Colonic mucosa (tissue), 4 donors: ENCODE results near the gene ABCC3. TPM values are rescaled to one million over a fixed set of nuclear protein-coding genes. Genes with fewer than 3 reads are reported as not detected.

Experiments
- DNase-seq: peaks from one replicate; pipeline ENCODE4 v3.0.0-alpha.2; 2020
- H3K27ac ChIP-seq: fragments of 200-600 bp; one replicate; pipeline ENCODE4 v1.8.0; 2021
- H3K27me3 ChIP-seq: fragments of 200-600 bp; one replicate; pipeline ENCODE4 v1.8.0; 2021
- H3K36me3 ChIP-seq: fragments of 200-600 bp; one replicate; pipeline ENCODE4 v1.8.0; 2021
- H3K4me1 ChIP-seq: fragments of 200-600 bp; one replicate; pipeline ENCODE4 v1.8.0; 2021; ENCODE audit warnings: mild to moderate bottlenecking
- H3K4me3 ChIP-seq: fragments of 200-600 bp; one replicate; pipeline ENCODE4 v1.8.0; 2021
- H3K9ac ChIP-seq, 2 donors: one replicate each; pipeline ENCODE4 v1.7.0; 2013; ENCODE audit warnings: control low read depth in 2 of 2, low read depth in 2 of 2, low read length in 2 of 2
- H3K9me3 ChIP-seq: fragments of 200-600 bp; one replicate; pipeline ENCODE4 v1.8.0; 2021
- intact Hi-C: fragments of 100-400 bp; cut with DNase I; formaldehyde crosslinking; loops from one replicate; pipeline ENCODE4 v1.14.1; 2022
- total RNA-seq, 2 donors: library from RNA; stranded (reverse); fragmentation: NEBNext Ultra II Directional in 1 of 2; extraction: Animal tissue kit (Norgen Biotek cat#: 25700) in 1 of 2; gene quantifications; one replicate each; pipeline ENCODE4 v1.2.1, GENCODE V29; 2021
- TF ChIP-seq, protein P1 (sequence below): fragments of 200-600 bp; IDR thresholded peaks from one replicate; pipeline ENCODE4 v1.8.0; 2022; ENCODE audit warnings: antibody characterized with exemption, mild to moderate bottlenecking
- donor health status: healthy.
- donor health status: DM: no; HTN: no; CAD: no.
- donor health status: DM: no; HTN: no; CAD: no.

The ABCC3 gene
- total RNA-seq, 2 donors from 2014 or later, result 187 to 226 TPM

DNA sequence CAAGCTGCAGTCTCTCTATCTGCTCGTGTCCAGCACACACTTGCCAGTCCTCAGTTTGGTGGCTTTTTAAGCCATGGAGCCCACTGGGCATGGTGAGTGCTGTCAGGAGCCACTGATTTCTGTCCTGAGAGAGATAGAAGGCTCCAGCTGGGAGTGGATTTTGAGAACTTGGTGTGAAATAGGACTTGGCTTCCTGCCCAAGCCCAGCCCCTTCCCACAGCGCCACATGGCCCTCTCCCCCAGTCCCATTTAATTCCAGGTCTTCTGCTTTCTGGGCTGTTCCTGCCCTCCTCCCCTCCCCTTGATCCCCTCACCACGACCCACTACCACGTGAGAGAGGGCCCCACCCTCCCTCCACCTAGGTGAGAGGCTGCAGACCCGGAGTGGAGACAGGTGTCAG lies 14.4 kb upstream of the ABCC3 start:
- Histone ChIP-seq H3K27ac (no peak overlapping the region), H3K9ac (no peak overlapping the region), H3K36me3 (no peaks in the 10 kb centered on the region), H3K9me3 (no peaks in the 10 kb centered on the region), H3K27me3 (no peaks in the 10 kb centered on the region), H3K4me1 (no peaks in the 10 kb centered on the region), H3K4me3 (no peak overlapping the region)
- DNase-seq, result no peak
- TF ChIP-seq, protein P1, sequence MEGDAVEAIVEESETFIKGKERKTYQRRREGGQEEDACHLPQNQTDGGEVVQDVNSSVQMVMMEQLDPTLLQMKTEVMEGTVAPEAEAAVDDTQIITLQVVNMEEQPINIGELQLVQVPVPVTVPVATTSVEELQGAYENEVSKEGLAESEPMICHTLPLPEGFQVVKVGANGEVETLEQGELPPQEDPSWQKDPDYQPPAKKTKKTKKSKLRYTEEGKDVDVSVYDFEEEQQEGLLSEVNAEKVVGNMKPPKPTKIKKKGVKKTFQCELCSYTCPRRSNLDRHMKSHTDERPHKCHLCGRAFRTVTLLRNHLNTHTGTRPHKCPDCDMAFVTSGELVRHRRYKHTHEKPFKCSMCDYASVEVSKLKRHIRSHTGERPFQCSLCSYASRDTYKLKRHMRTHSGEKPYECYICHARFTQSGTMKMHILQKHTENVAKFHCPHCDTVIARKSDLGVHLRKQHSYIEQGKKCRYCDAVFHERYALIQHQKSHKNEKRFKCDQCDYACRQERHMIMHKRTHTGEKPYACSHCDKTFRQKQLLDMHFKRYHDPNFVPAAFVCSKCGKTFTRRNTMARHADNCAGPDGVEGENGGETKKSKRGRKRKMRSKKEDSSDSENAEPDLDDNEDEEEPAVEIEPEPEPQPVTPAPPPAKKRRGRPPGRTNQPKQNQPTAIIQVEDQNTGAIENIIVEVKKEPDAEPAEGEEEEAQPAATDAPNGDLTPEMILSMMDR, result no peak
- intact Hi-C loops, result loop anchor here (10.0 kb wide), 1 partner anchor 135 kb away; no protein-coding TSS in a partner anchor

DNA sequence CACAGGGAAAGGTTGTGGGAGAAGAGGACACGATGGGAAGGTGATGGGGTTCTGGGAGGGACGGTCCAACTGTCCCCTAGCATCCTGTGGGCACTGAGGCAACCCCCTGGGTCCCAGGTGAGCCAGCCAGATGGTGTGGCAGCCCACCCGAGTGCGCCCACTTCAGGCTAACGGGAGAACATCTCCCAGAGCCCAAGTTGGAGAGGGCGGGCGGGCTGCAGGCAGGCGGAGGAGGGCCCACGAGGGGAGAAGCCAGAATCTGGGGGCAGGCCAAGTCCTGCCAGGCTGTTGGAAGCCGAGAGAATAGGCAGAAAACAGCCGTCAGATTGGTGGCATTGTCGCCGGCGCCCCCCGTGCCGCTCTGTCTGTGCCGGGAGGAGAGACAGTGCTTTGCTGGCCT lies 13.8 kb upstream of the ABCC3 start:
- no peak for DNase-seq

DNA sequence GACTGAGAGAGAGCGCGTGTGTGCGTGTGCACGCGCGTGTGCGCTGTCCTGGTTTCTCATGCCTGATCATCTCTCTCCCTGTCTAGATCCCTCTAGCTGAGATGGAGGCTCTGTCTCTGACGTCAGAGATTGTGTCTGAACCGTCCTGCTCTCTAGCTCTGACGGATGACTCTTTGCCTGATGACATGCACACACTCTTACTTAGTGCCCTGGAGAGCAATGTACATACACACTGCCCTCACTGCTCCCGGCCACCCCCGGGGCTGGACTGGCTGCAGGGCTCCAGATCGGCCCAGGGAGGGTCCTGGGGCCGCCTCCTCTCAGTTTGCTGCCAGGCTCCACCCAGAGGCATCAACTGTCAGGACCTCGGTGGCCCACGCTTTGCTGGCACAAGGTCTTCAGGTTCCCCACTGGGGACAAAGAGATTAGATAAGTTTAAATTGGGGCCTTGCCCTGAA lies 13.1 kb upstream of the ABCC3 start:
- no peaks in the 10 kb centered on the region for H3K27me3 ChIP-seq
- H3K9me3 ChIP-seq, result no peaks in the 10 kb centered on the region
- intact Hi-C loops, result loop anchor here (10.0 kb wide), 1 partner anchor 137 kb away; no protein-coding TSS in a partner anchor
- no peaks in the 10 kb centered on the region for H3K4me1 ChIP-seq
- H3K27ac ChIP-seq, result no peak overlapping the region
- TF ChIP-seq, protein P1, result no peak
- H3K4me3 ChIP-seq, result no peak overlapping the region
- H3K9ac ChIP-seq, result no peak overlapping the region
- DNase-seq, result no peak
- H3K36me3 ChIP-seq, result no peaks in the 10 kb centered on the region

More for the DNA sequence above, 13.8 kb upstream of the ABCC3 start:
- no peak overlapping the region for H3K9ac ChIP-seq
- no peaks in the 10 kb centered on the region for H3K36me3 ChIP-seq
- no peaks in the 10 kb centered on the region for H3K9me3 ChIP-seq
- intact Hi-C loops, result loop anchor here (10.0 kb wide), 1 partner anchor 136 kb away; no protein-coding TSS in a partner anchor
- no peaks in the 10 kb centered on the region for H3K4me1 ChIP-seq
- no peaks in the 10 kb centered on the region for H3K27me3 ChIP-seq
- H3K4me3 ChIP-seq, result no peak overlapping the region
- TF ChIP-seq, protein P1, result no peak
- no peak overlapping the region for H3K27ac ChIP-seq

DNA sequence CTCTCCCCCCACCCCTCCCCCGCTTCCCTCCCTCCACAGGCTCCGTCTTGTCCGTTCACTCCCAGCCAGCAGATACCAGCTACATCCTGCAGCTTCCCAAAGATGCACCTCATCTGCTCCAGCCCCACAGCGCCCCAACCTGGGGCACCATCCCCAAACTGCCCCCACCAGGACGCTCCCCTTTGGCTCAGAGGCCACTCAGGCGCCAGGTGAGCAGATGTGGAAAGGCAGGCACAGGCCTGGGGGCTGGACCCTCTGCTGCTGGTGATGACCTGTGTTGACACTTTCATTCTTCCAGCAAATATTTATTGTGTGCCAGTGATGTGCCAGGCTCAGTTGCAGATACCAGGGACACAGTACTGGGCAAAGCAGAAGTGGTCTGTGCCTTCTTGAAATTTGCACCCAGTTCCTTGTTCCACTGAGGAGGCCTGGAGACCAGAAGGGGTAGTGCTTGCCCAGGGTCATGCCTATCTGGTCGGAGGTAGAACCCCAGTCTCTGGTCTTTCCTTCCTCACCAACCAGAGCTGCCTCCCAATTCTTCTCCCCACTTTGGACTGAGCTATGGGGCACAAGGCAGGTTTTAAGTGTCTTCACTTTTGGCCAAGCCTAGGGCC lies 10.3 kb upstream of the ABCC3 start:
- H3K27me3 ChIP-seq, result no peaks in the 10 kb centered on the region
- intact Hi-C loops, result loop anchor here (10.0 kb wide), 1 partner anchor 140 kb away; no protein-coding TSS in a partner anchor

DNA sequence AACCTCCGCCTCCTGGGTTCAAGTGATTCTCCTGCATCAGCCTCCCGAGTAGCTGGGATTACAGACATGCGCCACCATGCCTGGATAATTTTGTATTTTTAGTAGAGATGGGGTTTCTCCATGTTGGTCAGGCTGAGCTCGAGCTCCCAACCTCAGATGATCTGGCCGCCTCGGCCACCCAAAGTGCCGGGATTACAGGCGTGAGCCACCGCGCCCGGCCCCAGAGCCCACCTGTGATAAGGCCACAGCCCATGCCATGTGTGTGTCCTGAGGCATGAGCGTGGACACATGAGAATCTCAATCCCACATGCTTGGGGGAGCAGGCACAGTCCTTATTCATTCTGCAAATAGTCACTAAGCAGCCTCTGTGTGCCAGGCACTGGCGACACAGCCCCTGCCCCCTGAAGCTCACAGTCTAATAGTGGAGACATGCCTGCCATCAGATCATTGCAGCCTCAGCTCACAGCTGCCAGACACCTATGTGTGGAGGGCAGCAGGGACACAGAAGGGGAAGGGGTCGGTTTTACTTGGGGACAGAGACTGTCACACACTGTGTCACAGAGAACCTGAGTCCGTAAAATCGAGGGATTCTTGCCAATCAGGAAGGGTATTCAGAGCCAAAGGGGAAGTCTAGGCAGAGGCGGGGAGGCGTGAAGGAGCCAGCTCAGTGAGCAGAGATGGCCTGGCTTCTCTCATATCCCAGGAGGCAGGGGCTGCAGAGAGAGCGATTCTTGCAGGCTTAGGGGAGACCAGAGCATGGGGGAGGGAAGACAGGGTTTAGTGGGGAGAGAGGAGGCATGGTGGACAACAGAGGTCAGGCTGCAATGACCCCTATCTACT lies 9.4 kb upstream of the ABCC3 start:
- TF ChIP-seq, protein P1, result no peak
- Histone ChIP-seq H3K27me3 (no peaks in the 10 kb centered on the region), H3K4me1 (peaks cover 19% of the 10 kb centered on the region), H3K9me3 (no peaks in the 10 kb centered on the region), H3K9ac (no peak overlapping the region), H3K4me3 (no peak overlapping the region), H3K36me3 (no peaks in the 10 kb centered on the region), H3K27ac (no peak overlapping the region)
- DNase-seq, result no peak
- intact Hi-C loops, result loop anchor here (5.0 to 10.0 kb wide), 2 partner anchors 73 to 140 kb away; no protein-coding TSS in a partner anchor

More for the DNA sequence above, 10.3 kb upstream of the ABCC3 start:
- DNase-seq, result no peak
- no peaks in the 10 kb centered on the region for H3K9me3 ChIP-seq
- TF ChIP-seq, protein P1, result no peak
- no peak overlapping the region for H3K4me3 ChIP-seq
- peaks cover 12% of the 10 kb centered on the region for H3K4me1 ChIP-seq
- no peak overlapping the region for H3K27ac ChIP-seq
- no peaks in the 10 kb centered on the region for H3K36me3 ChIP-seq
- no peak overlapping the region for H3K9ac ChIP-seq
